Small intestine (tissue), 7 donors: ENCODE data around the gene CDK6. TPM values are rescaled to one million over a fixed set of nuclear protein-coding genes. Genes with fewer than 3 reads are reported as not detected.

Experiments
- DNase-seq, 2 donors: peaks; one replicate each; pipeline versions ENCODE4 v3.0.0 to v3.0.0-alpha.2; 2013
- FAIRE-seq: peaks from 2 replicates; lab custom pipeline; 2012; peaks lifted over from hg19 to GRCh38; lab: Jason Lieb, UNC
- H3K27ac ChIP-seq, 3 donors: one replicate each; pipeline ENCODE4 v1.5.1; 2013; ENCODE audit warnings: low read length in 2 of 3, mild to moderate bottlenecking in 2 of 3, control low read depth in 1 of 3, inconsistent platforms in 1 of 3, low read depth in 1 of 3, moderate library complexity in 1 of 3
- H3K27me3 ChIP-seq, 3 donors: one replicate each; pipeline ENCODE4 v1.6.1; 2013; ENCODE audit warnings: low read length in 3 of 3, inconsistent platforms in 1 of 3; ENCODE audit not compliant: control insufficient read depth in 3 of 3, insufficient read depth in 3 of 3
- H3K36me3 ChIP-seq, 3 donors: one replicate each; pipeline ENCODE4 v1.6.1; 2013; ENCODE audit warnings: low read length in 3 of 3, inconsistent platforms in 1 of 3, low read depth in 1 of 3, mild to moderate bottlenecking in 1 of 3, moderate library complexity in 1 of 3; ENCODE audit not compliant: control insufficient read depth in 3 of 3, insufficient read depth in 2 of 3
- H3K4me1 ChIP-seq, 3 donors: one replicate each; pipeline ENCODE4 v1.6.1; 2013; ENCODE audit warnings: low read length in 2 of 3, inconsistent platforms in 1 of 3, low read depth in 1 of 3, mild to moderate bottlenecking in 1 of 3, moderate library complexity in 1 of 3; ENCODE audit not compliant: control insufficient read depth in 3 of 3, insufficient read depth in 2 of 3
- H3K4me3 ChIP-seq, 3 donors: one replicate each; pipeline ENCODE4 v1.5.1; 2013; ENCODE audit warnings: low read length in 3 of 3, control low read depth in 1 of 3, inconsistent platforms in 1 of 3, low read depth in 1 of 3, mild to moderate bottlenecking in 1 of 3, moderate library complexity in 1 of 3
- H3K9me3 ChIP-seq, 2 donors: one replicate each; pipeline ENCODE4 v1.6.1; 2013; ENCODE audit warnings: low read depth in 1 of 2, low read length in 1 of 2; ENCODE audit not compliant: control insufficient read depth in 2 of 2, insufficient read depth in 1 of 2
- WGBS, 3 donors: extraction: QIAGEN DNeasy Blood & Tissue Kit; methylation state at CpG; one replicate each; pipeline ENCODE4 v1.1.7; 2013; 5-methylcytosine and 5-hydroxymethylcytosine counted together
- polyA plus RNA-seq, 4 donors: library from polyadenylated mRNA; stranded (reverse) in 3 of 4; unstranded in 1 of 4; fragments of 200-250 nt in 3 of 4; fragments of 120-200 nt in 1 of 4; gene quantifications; one replicate each; pipeline versions ENCODE4 v1.2.1 to v1.2.3, GENCODE V29; 2013
- donor health status: healthy with polysubstance abuse.
- donor health status: control.
- donor health status: control.
- donor health status: Bipolar disorder and iron deficiency.
- donor health status: healthy.

CDK6 gene
- polyA plus RNA-seq, 4 donors, result 1.6 to 28.0 (median 8.1) TPM

DNA sequence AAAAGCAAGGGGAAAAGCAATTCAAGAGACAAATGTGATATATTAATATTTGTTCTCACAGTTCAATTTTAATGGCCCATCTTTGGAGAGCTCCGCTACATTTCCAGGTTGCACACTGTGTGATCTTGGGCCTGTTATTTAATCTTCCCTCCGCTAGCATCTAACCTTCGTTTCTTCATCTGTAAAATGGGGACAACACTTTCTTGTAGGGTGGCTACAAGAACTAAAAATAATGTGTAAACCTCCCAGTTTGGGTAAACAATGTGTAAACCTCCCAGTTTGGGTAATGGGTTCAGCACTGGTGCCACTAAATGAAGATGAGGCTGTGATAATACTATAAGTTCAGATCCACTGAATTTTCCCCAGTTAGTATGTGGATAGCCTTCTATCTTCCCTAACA, 99.5 kb downstream of the CDK6 start:
- Histone ChIP-seq H3K4me1 (peaks cover 0 to 7% (median 3%) of the 10 kb centered on the region in 3 donors), H3K9me3 (no peaks in the 10 kb centered on the region), H3K27me3 (no peaks in the 10 kb centered on the region), H3K4me3 (no peak overlapping the region), H3K36me3 (peaks cover 0 to 4% (median 0%) of the 10 kb centered on the region in 3 donors), H3K27ac (no peak overlapping the region)
- DNase-seq, result no peak
- no peak for FAIRE-seq
- 95 to 98% (median 98%) methylated on average over 3 of the region's 3 CpGs for whole genome bisulfite sequencing, 3 donors

DNA sequence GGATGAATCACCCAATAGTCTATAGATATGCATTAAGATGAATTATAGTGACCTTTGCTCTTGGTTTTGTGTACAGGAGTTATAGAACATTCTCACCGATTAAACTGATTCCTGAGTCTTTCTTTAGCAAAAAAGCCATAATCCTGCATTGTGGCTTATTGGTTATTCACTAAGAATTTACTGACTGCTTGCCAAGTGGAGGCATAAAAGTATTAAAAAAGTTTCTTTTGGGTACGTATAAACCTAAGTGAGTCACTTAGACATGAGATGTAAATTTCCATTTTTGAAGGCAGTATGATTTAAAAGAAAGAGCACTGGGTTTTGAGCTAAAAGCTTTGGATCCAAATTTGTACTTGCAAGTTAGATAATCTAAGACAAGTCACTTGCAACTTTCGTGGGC, 100.7 kb downstream of the CDK6 start:
- peaks cover 0 to 7% (median 4%) of the 10 kb centered on the region in 3 donors for H3K4me1 ChIP-seq
- no peak overlapping the region for H3K4me3 ChIP-seq
- FAIRE-seq (no peak), DNase-seq (peak in 1 of 2 donors; percentile 14)
- WGBS, 3 donors, result 46 to 71% (median 62%) methylated on average over 3 of the region's 3 CpGs
- peaks cover 0 to 4% (median 0%) of the 10 kb centered on the region in 3 donors for H3K36me3 ChIP-seq
- no peaks in the 10 kb centered on the region for H3K27me3 ChIP-seq
- no peak overlapping the region for H3K27ac ChIP-seq
- H3K9me3 ChIP-seq, result no peaks in the 10 kb centered on the region

DNA sequence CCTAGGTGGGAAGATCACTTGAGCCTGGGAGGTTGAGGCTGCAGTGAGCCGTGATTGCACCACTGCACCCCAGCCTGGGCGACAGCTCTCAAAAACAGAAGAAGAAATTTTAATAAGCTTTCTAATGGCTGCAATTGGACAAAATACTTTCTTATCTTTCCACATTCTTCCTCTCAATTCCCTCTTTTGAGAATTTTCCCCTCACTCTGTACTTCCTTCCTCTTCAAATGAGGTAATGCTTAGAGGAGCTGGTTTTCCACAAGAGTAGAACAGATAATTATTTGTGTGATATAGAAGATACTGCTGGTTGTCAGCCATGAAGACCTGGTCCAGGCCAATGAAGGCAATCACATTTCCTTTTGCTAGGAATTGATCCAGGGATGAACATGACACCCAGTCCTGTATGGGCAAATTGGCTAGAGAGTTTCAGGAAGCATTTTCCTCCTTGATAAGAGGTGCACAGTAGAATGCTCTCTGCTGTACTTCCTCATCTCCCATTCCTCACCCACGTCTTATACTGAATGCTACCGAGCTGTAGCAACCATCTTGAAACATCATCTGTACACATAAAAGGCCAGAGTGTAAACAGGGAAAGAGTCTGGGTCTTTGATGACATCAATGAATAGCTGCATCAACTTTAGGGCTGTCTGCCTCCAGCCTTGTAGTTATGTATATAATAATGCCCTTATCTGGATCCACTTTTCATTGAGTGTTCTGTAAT, 103.9 kb downstream of the CDK6 start:
- FAIRE-seq, result no peak

DNA sequence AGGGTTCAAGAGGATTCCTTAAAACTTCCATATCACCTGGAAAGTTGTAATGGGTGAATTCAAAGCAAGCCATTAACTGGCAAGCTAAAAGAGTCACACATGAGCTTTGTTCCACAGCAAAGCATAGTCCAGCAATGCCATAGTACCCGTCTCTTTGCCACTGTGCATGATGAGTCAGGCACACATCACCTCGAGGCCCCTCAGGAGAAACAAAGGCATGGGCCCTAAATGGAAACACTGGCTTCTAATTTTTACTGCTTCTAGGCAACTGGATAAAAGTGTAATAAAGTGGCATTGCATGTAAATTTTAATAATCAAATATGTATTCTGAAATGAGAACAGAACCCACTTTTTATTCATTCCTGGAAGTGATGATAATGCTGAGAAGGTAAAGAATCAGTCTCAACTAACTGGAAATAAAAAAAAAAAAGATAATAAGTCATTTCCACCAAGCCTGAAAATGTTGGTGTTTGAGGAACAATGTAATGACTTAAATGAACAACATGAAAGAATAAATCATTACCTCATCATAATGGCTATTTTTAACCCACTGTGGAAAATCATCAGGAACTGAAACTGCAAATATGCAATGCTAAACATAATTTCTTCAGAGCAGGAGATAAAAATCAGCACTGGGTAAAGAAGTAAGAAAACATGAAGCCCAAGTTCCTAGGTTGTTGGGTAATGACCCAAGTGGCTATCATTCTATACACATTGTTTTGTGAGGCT, 104.9 kb downstream of the CDK6 start:
- no peak overlapping the region for H3K27ac ChIP-seq
- H3K36me3 ChIP-seq, result peaks cover 0 to 3% (median 0%) of the 10 kb centered on the region in 3 donors
- H3K4me1 ChIP-seq, result peaks cover 0 to 2% (median 0%) of the 10 kb centered on the region in 3 donors
- H3K9me3 ChIP-seq, result no peaks in the 10 kb centered on the region
- 63 to 74% (median 67%) methylated on average over 2 of the region's 2 CpGs for WGBS, 3 donors
- no peak overlapping the region for H3K4me3 ChIP-seq
- no peaks in the 10 kb centered on the region for H3K27me3 ChIP-seq
- FAIRE-seq, result no peak
- DNase-seq, result no peak

More for the DNA sequence above, 103.9 kb downstream of the CDK6 start:
- no peak overlapping the region for H3K4me3 ChIP-seq
- DNase-seq, result no peak
- H3K27ac ChIP-seq, result no peak overlapping the region
- no peaks in the 10 kb centered on the region for H3K27me3 ChIP-seq
- 76 to 84% (median 81%) methylated on average over 4 of the region's 4 CpGs for WGBS, 3 donors
- peaks cover 0 to 4% (median 0%) of the 10 kb centered on the region in 3 donors for H3K36me3 ChIP-seq
- no peaks in the 10 kb centered on the region for H3K9me3 ChIP-seq
- H3K4me1 ChIP-seq, result peaks cover 0 to 2% (median 0%) of the 10 kb centered on the region in 3 donors

DNA sequence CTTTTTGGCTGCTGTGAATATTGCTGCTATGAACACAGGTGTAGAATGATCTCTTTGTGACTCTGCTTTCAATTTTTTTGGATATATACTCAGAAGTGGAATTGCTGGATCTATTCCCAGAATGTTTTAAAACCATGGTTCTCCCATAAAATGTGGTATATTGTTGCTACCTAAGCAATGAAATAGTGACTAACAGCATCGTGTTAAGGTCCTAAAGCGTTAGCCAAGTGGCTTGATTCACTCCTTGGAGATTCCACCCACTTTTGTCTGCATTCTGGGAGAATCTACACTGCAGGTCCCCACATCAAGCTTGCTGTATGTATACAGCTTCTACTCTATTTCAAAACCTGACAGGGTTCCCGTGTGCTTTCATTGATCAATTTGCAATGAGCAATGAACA, 105.6 kb downstream of the CDK6 start:
- FAIRE-seq (no peak), DNase-seq (no peak)
- Histone ChIP-seq H3K9me3 (no peaks in the 10 kb centered on the region), H3K27ac (no peak overlapping the region), H3K4me1 (peaks cover 0 to 2% (median 0%) of the 10 kb centered on the region in 3 donors), H3K36me3 (peaks cover 0 to 2% (median 0%) of the 10 kb centered on the region in 3 donors), H3K4me3 (no peak overlapping the region), H3K27me3 (no peaks in the 10 kb centered on the region)
- 86 to 90% (median 89%) methylated on average over 3 of the region's 3 CpGs for WGBS, 3 donors

DNA sequence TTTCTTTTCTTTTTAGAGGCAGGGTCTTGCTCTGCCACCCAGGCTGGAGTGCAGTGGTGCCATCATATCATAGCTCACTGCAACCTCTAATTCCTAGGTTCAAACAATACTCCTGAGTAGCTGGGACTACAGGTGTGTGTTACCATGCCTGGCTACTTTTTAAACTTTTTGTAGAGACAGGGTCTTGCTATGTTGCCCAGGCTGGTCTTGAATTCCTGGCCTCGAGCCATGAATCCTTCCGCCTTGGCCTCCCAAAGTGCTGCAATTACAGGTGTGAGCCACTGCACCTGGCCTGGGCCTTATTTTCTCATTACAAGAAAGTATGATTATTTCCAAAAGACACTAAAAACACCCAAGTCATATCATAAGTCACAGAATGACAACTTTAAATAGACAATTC, 106.6 kb downstream of the CDK6 start:
- 92 to 98% (median 96%) methylated on average over 2 of the region's 2 CpGs for WGBS, 3 donors
- H3K9me3 ChIP-seq, result no peaks in the 10 kb centered on the region
- DNase-seq (no peak), FAIRE-seq (no peak)
- H3K27ac ChIP-seq, result no peak overlapping the region
- H3K4me1 ChIP-seq, result peaks cover 0 to 2% (median 0%) of the 10 kb centered on the region in 3 donors
- H3K36me3 ChIP-seq, result peaks cover 0 to 12% (median 7%) of the 10 kb centered on the region in 3 donors
- no peaks in the 10 kb centered on the region for H3K27me3 ChIP-seq
- H3K4me3 ChIP-seq, result no peak overlapping the region

DNA sequence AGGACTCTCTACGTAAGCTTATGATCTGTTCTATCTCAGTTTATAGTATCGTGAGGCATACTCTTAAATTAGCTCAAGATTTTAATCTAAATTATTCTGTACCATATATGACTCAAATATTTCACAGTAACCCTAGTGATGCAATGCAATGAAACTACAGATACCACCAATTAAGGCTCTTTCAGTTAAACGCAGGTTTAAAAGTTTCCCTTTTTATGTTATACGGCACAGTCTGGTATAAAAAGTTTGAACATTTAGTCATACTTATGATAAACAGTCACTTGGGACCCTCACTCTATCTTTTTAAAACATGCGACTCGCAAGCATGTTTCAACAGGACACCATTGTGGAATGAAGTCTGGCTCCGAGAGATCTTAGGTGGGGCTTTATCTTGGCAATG, 107.2 kb downstream of the CDK6 start:
- peaks cover 0 to 12% (median 7%) of the 10 kb centered on the region in 3 donors for H3K36me3 ChIP-seq
- FAIRE-seq (no peak), DNase-seq (no peak)
- WGBS, 3 donors, result 83 to 88% (median 88%) methylated on average over 7 of the region's 7 CpGs
- no peaks in the 10 kb centered on the region for H3K27me3 ChIP-seq
- no peak overlapping the region for H3K4me3 ChIP-seq
- H3K4me1 ChIP-seq, result peaks cover 0 to 4% (median 0%) of the 10 kb centered on the region in 3 donors
- no peaks in the 10 kb centered on the region for H3K9me3 ChIP-seq
- no peak overlapping the region for H3K27ac ChIP-seq

DNA sequence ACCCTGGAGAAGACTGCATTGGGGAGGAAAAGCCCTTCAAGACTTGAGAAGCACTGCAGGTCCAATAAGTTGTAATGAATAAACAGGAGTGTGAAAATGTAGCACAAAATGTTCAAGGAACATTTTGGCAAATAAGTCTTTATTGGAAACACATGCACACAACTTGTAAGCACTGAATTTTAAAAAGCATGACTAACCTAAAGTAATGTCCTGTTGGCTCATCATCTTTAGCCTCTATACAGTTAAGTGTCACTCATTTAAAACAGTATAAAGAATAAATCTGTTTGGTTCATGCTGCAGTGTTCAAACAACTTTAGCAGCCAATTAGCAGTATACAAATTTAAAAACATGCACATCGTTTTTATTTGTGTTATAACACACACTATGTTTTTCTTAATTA, 108.6 kb downstream of the CDK6 start:
- Histone ChIP-seq H3K27me3 (no peaks in the 10 kb centered on the region), H3K4me3 (no peak overlapping the region), H3K27ac (no peak overlapping the region), H3K9me3 (no peaks in the 10 kb centered on the region), H3K4me1 (peaks cover 0 to 4% (median 0%) of the 10 kb centered on the region in 3 donors), H3K36me3 (peaks cover 0 to 12% (median 7%) of the 10 kb centered on the region in 3 donors)
- WGBS, 3 donors, result 42 to 67% (median 53%) methylated on average over 1 of the region's 1 CpG
- DNase-seq (no peak), FAIRE-seq (no peak)
